Measurements from ENCODE around the gene CEP72.
"Not testable (repeated sequence)": the region's sequence is repeated elsewhere in the genome, so short reads cannot be mapped to it uniquely, and the experiment has no call there.

- TF ChIP-seq POLR2A (IDR thresholded peaks at IDR 0.05), result not testable (repeated sequence)
- TF ChIP-seq, protein P1, sequence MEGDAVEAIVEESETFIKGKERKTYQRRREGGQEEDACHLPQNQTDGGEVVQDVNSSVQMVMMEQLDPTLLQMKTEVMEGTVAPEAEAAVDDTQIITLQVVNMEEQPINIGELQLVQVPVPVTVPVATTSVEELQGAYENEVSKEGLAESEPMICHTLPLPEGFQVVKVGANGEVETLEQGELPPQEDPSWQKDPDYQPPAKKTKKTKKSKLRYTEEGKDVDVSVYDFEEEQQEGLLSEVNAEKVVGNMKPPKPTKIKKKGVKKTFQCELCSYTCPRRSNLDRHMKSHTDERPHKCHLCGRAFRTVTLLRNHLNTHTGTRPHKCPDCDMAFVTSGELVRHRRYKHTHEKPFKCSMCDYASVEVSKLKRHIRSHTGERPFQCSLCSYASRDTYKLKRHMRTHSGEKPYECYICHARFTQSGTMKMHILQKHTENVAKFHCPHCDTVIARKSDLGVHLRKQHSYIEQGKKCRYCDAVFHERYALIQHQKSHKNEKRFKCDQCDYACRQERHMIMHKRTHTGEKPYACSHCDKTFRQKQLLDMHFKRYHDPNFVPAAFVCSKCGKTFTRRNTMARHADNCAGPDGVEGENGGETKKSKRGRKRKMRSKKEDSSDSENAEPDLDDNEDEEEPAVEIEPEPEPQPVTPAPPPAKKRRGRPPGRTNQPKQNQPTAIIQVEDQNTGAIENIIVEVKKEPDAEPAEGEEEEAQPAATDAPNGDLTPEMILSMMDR (IDR thresholded peaks at IDR 0.05), result not testable (repeated sequence)
Observed at GRCh38 chr5:682216-682615, 70.1 kb downstream of the CEP72 start.

Data from breast epithelium (tissue), 3 donors.